Panc1 (cell line): ENCODE data around the gene ACP4. TPM values are rescaled to one million over a fixed set of nuclear protein-coding genes. Genes with fewer than 3 reads are reported as not detected.

Source experiments
- ATAC-seq: fragments of 200-7000 bp; cut with Tn5 transposase; 2 replicates; pipeline ENCODE4 v1.9.1; 2020; ENCODE audit warnings: mild to moderate bottlenecking, moderate library complexity
- BruUV-seq: library from RNA; stranded (reverse); fragments of 400-500 nt; replicated peaks from 2 replicates; lab custom pipeline; 2021; lab: Mats Ljungman, UMichigan
- CTCF ChIA-PET: fragments of 300-600 bp; sonication (Branson Sonifier 250); formaldehyde crosslinking; loops from one replicate; lab custom pipeline; 2022; ENCODE audit warnings: antibody characterized with exemption; lab: Charles Lee
- POLR2A ChIA-PET: fragments of 300-600 bp; sonication (Branson Sonifier 250); formaldehyde crosslinking; loops from one replicate; lab custom pipeline; 2022; ENCODE audit warnings: antibody characterized with exemption; lab: Charles Lee
- DNase-seq: peaks from one replicate; pipeline ENCODE4 v3.0.0-alpha.2; 2010; ENCODE audit warnings: low read depth, low spot score
- H3K27ac ChIP-seq: 2 replicates; pipeline ENCODE4 v1.5.1; 2011; ENCODE audit warnings: mild to moderate bottlenecking, low read length, inconsistent platforms
- H3K27me3 ChIP-seq: fragments of 200-500 bp; sonication (Bioruptor generic); 2 replicates; pipeline ENCODE4 v1.6.0; 2014; ENCODE audit warnings: low read length, inconsistent platforms; ENCODE audit not compliant: control insufficient read depth, insufficient read depth
- H3K36me3 ChIP-seq: fragments of 200-500 bp; sonication (Bioruptor generic); 2 replicates; pipeline ENCODE4 v1.5.1; 2014; ENCODE audit warnings: inconsistent platforms, mild to moderate bottlenecking, low read length, moderate library complexity; ENCODE audit not compliant: control insufficient read depth, insufficient read depth
- H3K4me1 ChIP-seq: 2 replicates; pipeline ENCODE4 v1.5.1; 2011; ENCODE audit warnings: inconsistent platforms, mild to moderate bottlenecking, low read length, moderate library complexity; ENCODE audit not compliant: control insufficient read depth, insufficient read depth
- H3K4me3 ChIP-seq, 2 experiments: 2 replicates each; pipeline ENCODE4 v1.5.1; 2011 to 2012; ENCODE audit warnings: low read depth in 2 of 2, low read length in 2 of 2, mild to moderate bottlenecking in 2 of 2, inconsistent platforms in 1 of 2, moderate library complexity in 1 of 2
- H3K9me3 ChIP-seq: fragments of 200-500 bp; sonication (Bioruptor generic); 2 replicates; pipeline ENCODE4 v1.5.1; 2014; ENCODE audit warnings: low read depth, mild to moderate bottlenecking, inconsistent platforms, low read length, moderate library complexity; ENCODE audit not compliant: control insufficient read depth, insufficient read depth
- CTCF ChIP-seq: fragments of 450-650 bp; IDR thresholded peaks from 2 replicates; pipeline ENCODE4 v1.5.1; 2017; ENCODE audit warnings: mild to moderate bottlenecking
- POLR2AphosphoS5 ChIP-seq: IDR thresholded peaks from 2 replicates; pipeline ENCODE4 v1.6.1; 2012; ENCODE audit warnings: mild to moderate bottlenecking, low read depth, low read length, moderate library complexity
- REST ChIP-seq, 2 experiments: IDR thresholded peaks; 2 replicates each; pipeline ENCODE4 v1.6.1; 2011 to 2012; ENCODE audit warnings: low read depth in 2 of 2, control low read depth in 1 of 2, low read length in 1 of 2, mild to moderate bottlenecking in 1 of 2, moderate library complexity in 1 of 2; ENCODE audit not compliant: insufficient read depth in 1 of 2
- SIN3A ChIP-seq: IDR thresholded peaks from 2 replicates; pipeline ENCODE4 v1.6.1; 2012; ENCODE audit warnings: low read depth, mild to moderate bottlenecking, low read length, moderate library complexity, borderline replicate concordance; ENCODE audit not compliant: insufficient read depth
- TCF7L2 ChIP-seq: IDR thresholded peaks from 2 replicates; pipeline ENCODE4 v1.6.1; 2011; ENCODE audit warnings: mild to moderate bottlenecking, low read depth, low read length, inconsistent platforms
- in situ Hi-C: cut with HindIII; loops from 2 replicates; pipeline ENCODE4 v1.10.0; 2016; ENCODE audit warnings: low sequenced_read_pairs, low pct_unique_long_range_greater_than_20kb
- intact Hi-C: fragments of 100-400 bp; cut with micrococcal nuclease; formaldehyde crosslinking; loops from one replicate; pipeline ENCODE4 v1.10.0; 2022; ENCODE audit not compliant: unreplicated experiment
- total RNA-seq: library from RNA; stranded (reverse); gene quantifications from one replicate; pipeline ENCODE4 v1.2.1, GENCODE V29; 2021; ENCODE audit not compliant: unreplicated experiment

The ACP4 gene
- total RNA-seq, 1 experiment from 2014 or later, result not detected

- no peaks in the 10 kb centered on the region for H3K9me3 ChIP-seq
- in situ Hi-C loops (no loop called here), intact Hi-C loops (no loop called here)
- POLR2A ChIA-PET, result no interaction called here
- no peak for ATAC-seq
- H3K4me1 ChIP-seq, result no peaks in the 10 kb centered on the region
- CTCF ChIA-PET, result interaction anchor here (0.6 kb wide), 1 partner anchor 33 kb away, joined by 3 read pairs; no protein-coding TSS in a partner anchor
- BruUV-seq, result no TSS peak
- H3K27me3 ChIP-seq, result peaks cover 2% of the 10 kb centered on the region; the same call in 1 of the 2 replicates
- no peak for DNase-seq
- no peak for TF ChIP-seq CTCF
- no peak for TF ChIP-seq POLR2AphosphoS5
- TF ChIP-seq SIN3A, result no peak
- TF ChIP-seq TCF7L2, result no peak
- TF ChIP-seq REST (IDR thresholded peaks at IDR 0.05; ENCODE audit: insufficient read depth in 1 of 2, low read depth in 2 of 2, low read length in 1 of 2), result no peak
- H3K36me3 ChIP-seq, result no peaks in the 10 kb centered on the region
- H3K4me3 ChIP-seq, result no peak overlapping the region
- H3K27ac ChIP-seq, result no peak overlapping the region
These were observed 49.8 kb downstream of the ACP4 start for GRCh38 chr19:50839712-50840655.

- intact Hi-C loops, result no loop called here
- Histone ChIP-seq H3K9me3 (no peaks in the 10 kb centered on the region), H3K27me3 (peaks cover 2% of the 10 kb centered on the region; the same call in 1 of the 2 replicates), H3K4me3 (no peak overlapping the region), H3K36me3 (no peaks in the 10 kb centered on the region), H3K4me1 (no peaks in the 10 kb centered on the region), H3K27ac (no peak overlapping the region)
- CTCF ChIA-PET, result no interaction called here
- DNase-seq, result no peak
- no TSS peak for BruUV-seq
- no peak for TF ChIP-seq SIN3A
- no peak for TF ChIP-seq POLR2AphosphoS5
- TF ChIP-seq CTCF, result no peak
- no peak for TF ChIP-seq REST (IDR thresholded peaks at IDR 0.05; ENCODE audit: insufficient read depth in 1 of 2, low read depth in 2 of 2, low read length in 1 of 2)
- no peak for TF ChIP-seq TCF7L2
- no peak for ATAC-seq
- in situ Hi-C loops, result no loop called here
- POLR2A ChIA-PET, result no interaction called here
These were observed 51.9 kb downstream of the ACP4 start for GRCh38 chr19:50842130-50842529.
